ENCODE results near the gene GRAMD2A.

DNA sequence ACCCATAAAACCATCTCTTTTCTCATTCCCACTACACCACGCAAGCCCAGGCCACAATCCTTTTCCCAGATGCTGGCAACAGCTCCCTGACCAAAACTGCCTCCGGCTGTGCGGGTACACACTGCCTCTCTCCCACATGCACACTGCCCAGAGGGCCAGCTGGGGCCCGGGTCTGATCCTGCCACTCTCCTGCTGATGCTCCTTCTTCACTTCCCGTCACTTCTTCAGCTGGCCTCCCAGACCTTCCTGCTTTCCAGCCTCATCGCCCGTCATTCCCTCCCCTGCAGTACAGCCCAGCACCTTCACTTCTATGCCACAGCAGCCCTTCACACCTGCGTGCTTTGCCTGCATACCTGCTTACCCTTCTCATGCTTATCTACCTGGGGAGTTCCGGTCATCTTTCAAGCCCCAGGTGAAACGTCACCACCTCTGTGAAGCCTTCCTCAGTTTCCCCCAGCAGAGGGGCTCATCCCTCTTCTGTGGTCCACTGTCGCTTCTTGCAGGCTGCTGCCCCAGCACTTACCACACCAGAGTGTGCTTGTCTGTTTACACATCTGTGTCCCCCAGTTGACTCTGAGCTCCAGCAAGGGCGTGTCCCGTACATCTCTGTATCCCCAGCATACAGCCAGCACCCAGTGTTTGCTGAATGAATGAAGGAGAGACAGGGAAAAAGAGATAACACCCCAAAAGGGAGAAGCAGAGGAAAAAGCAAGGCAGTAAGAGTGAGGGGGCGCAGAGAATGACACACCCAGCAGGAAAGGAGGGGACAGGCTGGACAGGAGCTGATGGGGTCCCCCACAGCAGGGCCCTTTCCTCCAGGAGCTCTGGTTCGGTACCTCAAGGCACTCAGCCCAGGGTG, 22.2 kb downstream of the GRAMD2A start:
- TF ChIP-seq POLR2A (IDR thresholded peaks at IDR 0.05), result no peak
- TF ChIP-seq, protein P1, sequence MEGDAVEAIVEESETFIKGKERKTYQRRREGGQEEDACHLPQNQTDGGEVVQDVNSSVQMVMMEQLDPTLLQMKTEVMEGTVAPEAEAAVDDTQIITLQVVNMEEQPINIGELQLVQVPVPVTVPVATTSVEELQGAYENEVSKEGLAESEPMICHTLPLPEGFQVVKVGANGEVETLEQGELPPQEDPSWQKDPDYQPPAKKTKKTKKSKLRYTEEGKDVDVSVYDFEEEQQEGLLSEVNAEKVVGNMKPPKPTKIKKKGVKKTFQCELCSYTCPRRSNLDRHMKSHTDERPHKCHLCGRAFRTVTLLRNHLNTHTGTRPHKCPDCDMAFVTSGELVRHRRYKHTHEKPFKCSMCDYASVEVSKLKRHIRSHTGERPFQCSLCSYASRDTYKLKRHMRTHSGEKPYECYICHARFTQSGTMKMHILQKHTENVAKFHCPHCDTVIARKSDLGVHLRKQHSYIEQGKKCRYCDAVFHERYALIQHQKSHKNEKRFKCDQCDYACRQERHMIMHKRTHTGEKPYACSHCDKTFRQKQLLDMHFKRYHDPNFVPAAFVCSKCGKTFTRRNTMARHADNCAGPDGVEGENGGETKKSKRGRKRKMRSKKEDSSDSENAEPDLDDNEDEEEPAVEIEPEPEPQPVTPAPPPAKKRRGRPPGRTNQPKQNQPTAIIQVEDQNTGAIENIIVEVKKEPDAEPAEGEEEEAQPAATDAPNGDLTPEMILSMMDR (IDR thresholded peaks at IDR 0.05), result no peak
- TF ChIP-seq EP300 (IDR thresholded peaks at IDR 0.05), result no peak

Measured in tibial nerve (tissue), 4 donors.